Measurements from ENCODE around the gene ATP4B. TPM values are rescaled to one million over a fixed set of nuclear protein-coding genes. Genes with fewer than 3 reads are reported as not detected.

ATP4B gene
- total and polyA plus RNA-seq, 7 experiments from 2014 or later, result not detected

DNA sequence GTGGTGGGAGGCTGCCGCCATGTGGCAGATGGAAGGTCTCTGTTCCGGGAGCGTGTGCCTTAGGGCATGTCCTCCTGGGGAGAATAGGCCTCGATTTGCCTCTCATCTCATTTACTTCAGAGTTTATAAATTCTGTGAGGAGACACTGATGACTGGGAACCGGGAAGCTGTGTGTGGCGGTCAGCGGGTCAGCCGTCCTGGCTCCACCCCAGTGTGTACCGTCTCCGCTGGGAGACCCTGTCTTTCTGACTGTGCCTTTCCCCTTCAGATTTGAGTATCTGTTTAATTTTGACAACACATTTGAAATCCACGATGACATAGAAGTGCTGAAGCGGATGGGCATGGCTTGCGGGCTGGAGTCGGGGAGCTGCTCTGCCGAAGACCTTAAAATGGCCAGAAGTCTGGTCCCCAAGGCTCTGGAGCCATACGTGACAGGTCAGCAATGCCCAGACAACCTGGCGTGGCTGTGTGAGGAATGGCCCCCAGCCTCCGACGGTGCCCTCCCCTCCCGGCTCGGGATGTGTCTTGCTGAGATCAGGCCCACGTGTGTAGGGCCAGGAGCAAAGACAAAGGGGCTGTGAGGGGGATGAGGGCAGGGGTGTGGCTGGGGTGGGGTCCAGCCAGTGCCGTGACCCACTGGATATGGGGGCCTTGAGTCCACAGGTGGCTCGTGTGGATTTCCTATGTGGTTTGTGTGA lies 21.6 kb downstream of the ATP4B start:
- Histone ChIP-seq H3K27ac (ENCODE audit: low read depth, low read length) (peak overlapping the region; percentile 61), H3K27me3 (ENCODE audit: control insufficient read depth in 2 of 2, insufficient read depth in 2 of 2, low read length in 2 of 2) (no peaks in the 10 kb centered on the region), H3K9me3 (ENCODE audit: control insufficient read depth in 2 of 3, low read length in 3 of 3) (no peaks in the 10 kb centered on the region), H3K36me3 (ENCODE audit: control insufficient read depth in 2 of 3, insufficient read depth in 3 of 3, low read length in 3 of 3) (peaks cover 0 to 24% (median 0%) of the 10 kb centered on the region in 3 experiments), H3K4me3 (ENCODE audit: low read length) (no peak overlapping the region), H3K4me1 (ENCODE audit: control insufficient read depth in 2 of 2, insufficient read depth in 2 of 2, low read length in 2 of 2) (peaks cover 0 to 27% of the 10 kb centered on the region in 2 donors)
- peaks cover 8 to 49% (median 35%) of the 10 kb centered on the region in 7 donors for H3K4me1 Mint-ChIP-seq
- ChIA-PET POLR2A (interaction anchor here (1.3 kb wide), 1 partner anchor 10 kb away, joined by 4 read pairs; no protein-coding TSS in a partner anchor), CTCF (no interaction called here)
- peaks cover 3 to 66% (median 35%) of the 10 kb centered on the region in 5 donors for H3K36me3 Mint-ChIP-seq
- peaks cover 0 to 3% (median 0%) of the 10 kb centered on the region in 11 donors for H3K9me3 Mint-ChIP-seq
- peak overlapping the region in 8 of 9 donors; percentile 51 to 98 (median 85) for H3K27ac Mint-ChIP-seq
- intact Hi-C loops (cut with micrococcal nuclease), result no loop called here
- H3K4me3 Mint-ChIP-seq, result peak overlapping the region in 3 of 10 donors; percentile 7 to 25 (median 13)
- DNase-seq (no peak), ATAC-seq (no peak)
- H3K27me3 Mint-ChIP-seq, result no peaks in the 10 kb centered on the region

- CTCF ChIA-PET, result no interaction called here
- Histone ChIP-seq H3K9me3 (ENCODE audit: control insufficient read depth in 2 of 3, low read length in 3 of 3) (no peaks in the 10 kb centered on the region), H3K4me3 (ENCODE audit: low read length) (no peak overlapping the region), H3K36me3 (ENCODE audit: control insufficient read depth in 2 of 3, insufficient read depth in 3 of 3, low read length in 3 of 3) (peaks cover 0 to 24% (median 0%) of the 10 kb centered on the region in 3 experiments), H3K4me1 (ENCODE audit: control insufficient read depth in 2 of 2, insufficient read depth in 2 of 2, low read length in 2 of 2) (peaks cover 0 to 27% of the 10 kb centered on the region in 2 donors), H3K27ac (ENCODE audit: low read depth, low read length) (peak overlapping the region; percentile 61), H3K27me3 (ENCODE audit: control insufficient read depth in 2 of 2, insufficient read depth in 2 of 2, low read length in 2 of 2) (no peaks in the 10 kb centered on the region)
- Mint-ChIP-seq H3K36me3 (peaks cover 3 to 67% (median 33%) of the 10 kb centered on the region in 5 donors), H3K9me3 (peaks cover 0 to 3% (median 0%) of the 10 kb centered on the region in 11 donors), H3K27me3 (no peaks in the 10 kb centered on the region), H3K27ac (peak overlapping the region in 8 of 9 donors; percentile 51 to 98 (median 87)), H3K4me3 (peak overlapping the region in 2 of 10 donors; percentile 7 to 25), H3K4me1 (peaks cover 8 to 52% (median 40%) of the 10 kb centered on the region in 7 donors)
- ATAC-seq, result no peak
- POLR2A ChIA-PET, result no interaction called here
- intact Hi-C loops (cut with micrococcal nuclease), result no loop called here
- no peak for DNase-seq
Measured at GRCh38 chr13:113635709-113636108, 22.3 kb downstream of the ATP4B start.

GRCh38 chr13:113635048-113635420 lies 23.0 kb downstream of the ATP4B start:
- peaks cover 3 to 65% (median 27%) of the 10 kb centered on the region in 5 donors for H3K36me3 Mint-ChIP-seq
- Histone ChIP-seq H3K9me3 (ENCODE audit: control insufficient read depth in 2 of 3, low read length in 3 of 3) (no peaks in the 10 kb centered on the region), H3K27me3 (ENCODE audit: control insufficient read depth in 2 of 2, insufficient read depth in 2 of 2, low read length in 2 of 2) (no peaks in the 10 kb centered on the region), H3K27ac (ENCODE audit: low read depth, low read length) (peak overlapping the region; percentile 61), H3K36me3 (ENCODE audit: control insufficient read depth in 2 of 3, insufficient read depth in 3 of 3, low read length in 3 of 3) (peaks cover 0 to 24% (median 0%) of the 10 kb centered on the region in 3 experiments), H3K4me1 (ENCODE audit: control insufficient read depth in 2 of 2, insufficient read depth in 2 of 2, low read length in 2 of 2) (peaks cover 0 to 27% of the 10 kb centered on the region in 2 donors), H3K4me3 (ENCODE audit: low read length) (peak overlapping the region; percentile 29)
- peaks cover 8 to 53% (median 43%) of the 10 kb centered on the region in 7 donors for H3K4me1 Mint-ChIP-seq
- H3K4me3 Mint-ChIP-seq, result peak overlapping the region in 8 of 10 donors; percentile 62 to 86 (median 72)
- intact Hi-C loops (cut with micrococcal nuclease), result no loop called here
- CTCF ChIA-PET, result interaction anchor here (0.6 to 1.1 kb wide), 2 partner anchors 63 to 73 kb away, joined by 3 read pairs; no protein-coding TSS in a partner anchor
- POLR2A ChIA-PET, result interaction anchor here (0.7 to 1.4 kb wide), 4 partner anchors 9 to 49 kb away, joined by 3 to 5 read pairs (median 4); no protein-coding TSS in a partner anchor
- no peaks in the 10 kb centered on the region for H3K27me3 Mint-ChIP-seq
- H3K27ac Mint-ChIP-seq, result peak overlapping the region in 8 of 9 donors; percentile 79 to 98 (median 92)
- no peak for ATAC-seq
- no peak for DNase-seq
- peaks cover 0 to 3% (median 0%) of the 10 kb centered on the region in 11 donors for H3K9me3 Mint-ChIP-seq

DNA sequence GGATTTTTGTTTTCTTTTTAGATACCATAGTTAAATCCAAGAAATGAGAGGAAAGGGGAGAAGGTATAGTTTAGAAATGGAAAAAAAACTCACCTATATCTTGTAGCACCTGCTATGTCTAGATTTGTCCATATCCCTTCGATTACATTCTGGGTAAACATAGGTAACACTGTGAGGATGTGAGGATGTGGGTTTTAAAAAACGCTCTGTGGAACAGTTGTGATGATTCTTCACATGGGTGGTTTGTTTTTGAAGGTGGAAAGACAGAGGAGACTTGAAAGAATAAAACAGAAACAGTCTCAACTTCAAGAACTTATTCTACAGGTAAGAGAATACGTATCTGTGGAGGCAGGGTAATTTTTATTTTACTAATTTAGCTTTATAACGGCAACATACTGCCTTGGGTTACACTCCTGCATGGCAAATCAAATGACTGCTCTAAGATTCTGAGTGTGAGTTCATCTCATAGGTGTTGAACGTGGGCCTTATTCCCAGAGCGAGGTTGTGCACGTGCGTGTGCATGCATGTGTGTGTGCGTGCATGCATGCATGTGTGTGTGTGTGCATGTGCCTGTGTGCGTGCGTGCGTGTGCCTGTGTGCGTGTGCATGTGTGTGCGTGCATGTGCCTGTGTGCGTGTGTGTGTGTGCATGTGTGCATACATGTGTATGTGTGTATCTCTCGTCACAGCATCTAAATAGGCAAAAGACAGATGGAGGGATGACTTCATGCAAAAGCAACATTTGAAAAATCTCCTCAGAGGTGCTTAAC lies 23.5 kb downstream of the ATP4B start:
- H3K27ac ChIP-seq (ENCODE audit: low read depth, low read length), result peak overlapping the region; percentile 61
- DNase-seq, result peak in 7 of 9 donors; percentile 44 to 89 (median 84)

DNA sequence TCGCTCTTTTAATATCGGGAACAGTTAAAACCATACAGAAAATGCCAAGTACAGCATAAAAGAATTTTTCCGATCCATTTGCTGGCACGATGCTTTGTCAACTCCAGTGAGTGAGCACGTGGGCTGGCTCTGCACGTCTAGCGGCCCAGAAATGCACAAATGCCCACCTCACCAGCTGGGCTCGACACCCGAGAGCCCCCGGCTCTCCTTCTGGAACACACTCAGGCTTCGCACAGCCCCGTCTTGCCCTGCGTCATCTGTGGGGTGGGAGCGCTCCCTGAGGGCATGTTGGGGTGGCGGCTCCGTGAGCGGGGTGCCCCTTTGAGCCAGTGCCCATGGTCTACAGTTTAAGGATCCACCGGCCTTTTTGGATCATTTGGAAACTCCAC lies 24.5 kb downstream of the ATP4B start:
- H3K36me3 Mint-ChIP-seq, result peaks cover 3 to 62% (median 22%) of the 10 kb centered on the region in 5 donors
- peaks cover 0 to 24% (median 0%) of the 10 kb centered on the region in 3 experiments for H3K36me3 ChIP-seq (ENCODE audit: control insufficient read depth in 2 of 3, insufficient read depth in 3 of 3, low read length in 3 of 3)
- H3K9me3 Mint-ChIP-seq, result peaks cover 0 to 3% (median 0%) of the 10 kb centered on the region in 11 donors
- CTCF ChIA-PET, result interaction anchor here (1.4 kb wide), 1 partner anchor 9 kb away, joined by 4 read pairs; no protein-coding TSS in a partner anchor
- no peak overlapping the region for H3K4me3 ChIP-seq (ENCODE audit: low read length)
- POLR2A ChIA-PET, result no interaction called here
- intact Hi-C loops (cut with micrococcal nuclease), result no loop called here
- peak overlapping the region in 8 of 9 donors; percentile 79 to 98 (median 92) for H3K27ac Mint-ChIP-seq
- peaks cover 0 to 27% of the 10 kb centered on the region in 2 donors for H3K4me1 ChIP-seq (ENCODE audit: control insufficient read depth in 2 of 2, insufficient read depth in 2 of 2, low read length in 2 of 2)
- peak overlapping the region; percentile 61 for H3K27ac ChIP-seq (ENCODE audit: low read depth, low read length)
- H3K27me3 ChIP-seq (ENCODE audit: control insufficient read depth in 2 of 2, insufficient read depth in 2 of 2, low read length in 2 of 2), result no peaks in the 10 kb centered on the region
- H3K27me3 Mint-ChIP-seq, result no peaks in the 10 kb centered on the region
- DNase-seq (no peak), ATAC-seq (no peak)
- no peaks in the 10 kb centered on the region for H3K9me3 ChIP-seq (ENCODE audit: control insufficient read depth in 2 of 3, low read length in 3 of 3)
- peaks cover 8 to 58% (median 43%) of the 10 kb centered on the region in 7 donors for H3K4me1 Mint-ChIP-seq
- H3K4me3 Mint-ChIP-seq, result peak overlapping the region in 7 of 10 donors; percentile 60 to 86 (median 81)

More for the DNA sequence above, 23.5 kb downstream of the ATP4B start:
- Mint-ChIP-seq H3K27me3 (no peaks in the 10 kb centered on the region), H3K4me1 (peaks cover 8 to 54% (median 43%) of the 10 kb centered on the region in 7 donors), H3K27ac (peak overlapping the region; percentile 5 to 98 (median 90)), H3K9me3 (peaks cover 0 to 3% (median 0%) of the 10 kb centered on the region in 11 donors), H3K36me3 (peaks cover 3 to 60% (median 25%) of the 10 kb centered on the region in 5 donors), H3K4me3 (peak overlapping the region in 9 of 10 donors; percentile 54 to 86 (median 70))
- intact Hi-C loops (cut with micrococcal nuclease), result loop anchor here in 1 of 2 donors (1.0 kb wide), 1 partner anchor 144 kb away; the partner anchor contains the start of gene DCUN1D2
- CTCF ChIA-PET, result interaction anchor here (0.6 to 1.1 kb wide), 2 partner anchors 63 to 73 kb away, joined by 3 read pairs; no protein-coding TSS in a partner anchor
- Histone ChIP-seq H3K27me3 (ENCODE audit: control insufficient read depth in 2 of 2, insufficient read depth in 2 of 2, low read length in 2 of 2) (no peaks in the 10 kb centered on the region), H3K4me1 (ENCODE audit: control insufficient read depth in 2 of 2, insufficient read depth in 2 of 2, low read length in 2 of 2) (peaks cover 0 to 27% of the 10 kb centered on the region in 2 donors), H3K36me3 (ENCODE audit: control insufficient read depth in 2 of 3, insufficient read depth in 3 of 3, low read length in 3 of 3) (peaks cover 0 to 24% (median 0%) of the 10 kb centered on the region in 3 experiments), H3K9me3 (ENCODE audit: control insufficient read depth in 2 of 3, low read length in 3 of 3) (no peaks in the 10 kb centered on the region), H3K4me3 (ENCODE audit: low read length) (peak overlapping the region; percentile 29)
- peak; percentile 89 for ATAC-seq
- POLR2A ChIA-PET, result interaction anchor here (0.7 to 1.4 kb wide), 4 partner anchors 9 to 48 kb away, joined by 3 to 5 read pairs (median 4); no protein-coding TSS in a partner anchor
